ENCODE results near the gene POLR1B. TPM values are rescaled to one million over a fixed set of nuclear protein-coding genes. Genes with fewer than 3 reads are reported as not detected.

Gene POLR1B
- total RNA-seq, 1 donor from 2014 or later: 40.8 TPM

DNA sequence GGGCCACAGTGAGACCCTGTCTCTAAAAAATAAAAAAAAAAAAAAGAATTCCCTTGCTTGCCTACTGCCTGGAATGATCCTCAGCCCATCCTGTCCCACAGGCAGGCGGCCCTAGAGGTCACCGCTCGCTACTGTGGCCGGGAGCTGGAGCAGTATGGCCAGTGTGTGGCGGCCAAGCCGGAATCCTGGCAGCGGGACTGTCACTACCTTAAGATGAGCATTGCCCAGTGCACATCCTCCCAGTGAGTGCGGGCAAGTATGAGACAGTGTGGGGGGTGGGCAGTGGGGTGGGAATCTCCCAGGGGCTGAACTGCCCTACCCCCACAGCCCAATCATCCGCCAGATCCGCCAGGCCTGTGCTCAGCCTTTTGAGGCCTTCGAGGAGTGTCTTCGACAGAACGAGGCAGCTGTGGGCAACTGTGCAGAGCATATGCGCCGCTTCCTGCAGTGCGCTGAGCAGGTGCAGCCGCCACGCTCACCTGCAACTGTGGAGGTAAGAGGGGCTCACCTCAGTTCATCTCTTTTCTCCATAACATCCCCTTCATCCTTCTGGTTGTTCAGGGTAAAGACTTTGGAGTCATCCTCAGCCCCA is 43.7 kb downstream of the POLR1B start:
- DNase-seq (ENCODE audit: low read depth) (no peak), FAIRE-seq (no peak)
- Histone ChIP-seq H3K36me3 (ENCODE audit: control insufficient read depth, insufficient read depth, low read length) (peaks cover 3% of the 10 kb centered on the region), H3K27me3 (ENCODE audit: control insufficient read depth, insufficient read depth, low read length) (no peaks in the 10 kb centered on the region), H3K4me3 (ENCODE audit: low read depth, low read length) (no peak overlapping the region)
- TF ChIP-seq, protein P1, sequence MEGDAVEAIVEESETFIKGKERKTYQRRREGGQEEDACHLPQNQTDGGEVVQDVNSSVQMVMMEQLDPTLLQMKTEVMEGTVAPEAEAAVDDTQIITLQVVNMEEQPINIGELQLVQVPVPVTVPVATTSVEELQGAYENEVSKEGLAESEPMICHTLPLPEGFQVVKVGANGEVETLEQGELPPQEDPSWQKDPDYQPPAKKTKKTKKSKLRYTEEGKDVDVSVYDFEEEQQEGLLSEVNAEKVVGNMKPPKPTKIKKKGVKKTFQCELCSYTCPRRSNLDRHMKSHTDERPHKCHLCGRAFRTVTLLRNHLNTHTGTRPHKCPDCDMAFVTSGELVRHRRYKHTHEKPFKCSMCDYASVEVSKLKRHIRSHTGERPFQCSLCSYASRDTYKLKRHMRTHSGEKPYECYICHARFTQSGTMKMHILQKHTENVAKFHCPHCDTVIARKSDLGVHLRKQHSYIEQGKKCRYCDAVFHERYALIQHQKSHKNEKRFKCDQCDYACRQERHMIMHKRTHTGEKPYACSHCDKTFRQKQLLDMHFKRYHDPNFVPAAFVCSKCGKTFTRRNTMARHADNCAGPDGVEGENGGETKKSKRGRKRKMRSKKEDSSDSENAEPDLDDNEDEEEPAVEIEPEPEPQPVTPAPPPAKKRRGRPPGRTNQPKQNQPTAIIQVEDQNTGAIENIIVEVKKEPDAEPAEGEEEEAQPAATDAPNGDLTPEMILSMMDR (IDR thresholded peaks at IDR 0.05; ENCODE audit: insufficient read depth, low read length, severe bottlenecking): no peak

DNA sequence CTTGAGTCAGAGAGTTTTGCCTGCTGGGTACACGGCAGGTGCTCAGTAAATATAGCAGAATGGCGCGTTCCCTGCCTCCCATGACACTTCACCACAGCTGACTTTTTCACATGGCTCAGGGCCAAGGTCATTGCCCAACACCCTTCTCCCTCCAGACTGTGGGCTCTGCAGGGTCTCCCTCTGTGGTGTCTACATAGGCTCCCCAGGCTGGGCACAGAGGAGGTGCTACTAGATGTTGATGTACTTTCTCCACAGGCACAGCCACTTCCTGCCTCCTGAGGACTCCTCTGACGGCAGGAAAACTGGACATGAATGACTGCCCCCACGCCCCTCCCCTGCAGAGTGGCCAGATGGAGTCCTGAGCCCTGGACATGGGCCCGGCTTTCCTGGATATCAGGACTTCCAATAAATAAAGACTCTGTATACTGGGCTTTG is 46.4 kb downstream of the POLR1B start:
- FAIRE-seq (no peak), DNase-seq (ENCODE audit: low read depth) (no peak)
- no peaks in the 10 kb centered on the region for H3K27me3 ChIP-seq (ENCODE audit: control insufficient read depth, insufficient read depth, low read length)
- TF ChIP-seq, protein P1 (IDR thresholded peaks at IDR 0.05; ENCODE audit: insufficient read depth, low read length, severe bottlenecking): no peak
- no peak overlapping the region for H3K4me3 ChIP-seq (ENCODE audit: low read depth, low read length)
- peaks cover 3% of the 10 kb centered on the region for H3K36me3 ChIP-seq (ENCODE audit: control insufficient read depth, insufficient read depth, low read length)

DNA sequence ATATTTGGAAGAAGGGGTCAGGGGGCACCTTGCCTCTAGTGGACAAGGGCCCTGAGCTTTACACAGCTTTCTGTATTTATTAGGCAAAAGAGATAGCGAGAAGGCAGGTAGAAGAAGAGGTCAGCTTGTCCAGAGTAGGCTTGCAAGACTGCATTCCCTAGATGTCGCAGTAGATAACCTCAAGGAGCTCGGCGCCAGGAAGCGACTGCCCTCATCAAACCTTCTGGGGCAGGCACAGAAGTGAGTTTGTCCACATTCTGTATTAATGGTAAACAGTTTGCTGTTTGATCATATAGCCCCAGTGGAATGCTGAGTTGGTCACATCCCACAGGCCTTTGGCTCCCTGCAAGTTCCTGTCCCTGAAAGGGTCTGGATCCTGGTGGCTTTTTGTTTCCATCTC is 49.1 kb downstream of the POLR1B start:
- Histone ChIP-seq H3K4me3 (ENCODE audit: low read depth, low read length) (no peak overlapping the region), H3K36me3 (ENCODE audit: control insufficient read depth, insufficient read depth, low read length) (peaks cover 1% of the 10 kb centered on the region), H3K27me3 (ENCODE audit: control insufficient read depth, insufficient read depth, low read length) (no peaks in the 10 kb centered on the region)
- FAIRE-seq (no peak), DNase-seq (ENCODE audit: low read depth) (no peak)
- TF ChIP-seq, protein P1 (IDR thresholded peaks at IDR 0.05; ENCODE audit: insufficient read depth, low read length, severe bottlenecking): no peak

DNA sequence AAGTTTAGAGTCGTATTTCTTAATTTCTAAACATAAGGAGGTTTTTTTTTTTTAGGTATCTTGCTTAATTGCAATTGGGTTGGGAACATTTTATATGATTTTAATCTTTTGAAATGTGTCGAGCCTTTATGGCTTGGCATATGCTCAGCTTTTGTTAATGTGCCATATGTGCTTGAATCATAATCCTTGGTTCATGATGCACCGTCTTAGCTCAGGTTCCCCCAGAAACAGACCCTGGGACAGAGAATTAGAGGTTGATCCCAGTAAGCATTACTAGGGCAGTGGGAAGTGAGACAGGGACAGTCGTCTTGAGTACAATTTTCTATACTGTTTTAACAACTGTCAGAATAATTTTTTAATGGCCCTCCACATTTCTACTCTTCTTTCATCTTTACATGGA is 51.5 kb downstream of the POLR1B start:
- Histone ChIP-seq H3K36me3 (ENCODE audit: control insufficient read depth, insufficient read depth, low read length) (no peaks in the 10 kb centered on the region), H3K27me3 (ENCODE audit: control insufficient read depth, insufficient read depth, low read length) (no peaks in the 10 kb centered on the region), H3K4me3 (ENCODE audit: low read depth, low read length) (no peak overlapping the region)
- FAIRE-seq (no peak), DNase-seq (ENCODE audit: low read depth) (no peak)
- TF ChIP-seq, protein P1 (IDR thresholded peaks at IDR 0.05; ENCODE audit: insufficient read depth, low read length, severe bottlenecking): no peak

DNA sequence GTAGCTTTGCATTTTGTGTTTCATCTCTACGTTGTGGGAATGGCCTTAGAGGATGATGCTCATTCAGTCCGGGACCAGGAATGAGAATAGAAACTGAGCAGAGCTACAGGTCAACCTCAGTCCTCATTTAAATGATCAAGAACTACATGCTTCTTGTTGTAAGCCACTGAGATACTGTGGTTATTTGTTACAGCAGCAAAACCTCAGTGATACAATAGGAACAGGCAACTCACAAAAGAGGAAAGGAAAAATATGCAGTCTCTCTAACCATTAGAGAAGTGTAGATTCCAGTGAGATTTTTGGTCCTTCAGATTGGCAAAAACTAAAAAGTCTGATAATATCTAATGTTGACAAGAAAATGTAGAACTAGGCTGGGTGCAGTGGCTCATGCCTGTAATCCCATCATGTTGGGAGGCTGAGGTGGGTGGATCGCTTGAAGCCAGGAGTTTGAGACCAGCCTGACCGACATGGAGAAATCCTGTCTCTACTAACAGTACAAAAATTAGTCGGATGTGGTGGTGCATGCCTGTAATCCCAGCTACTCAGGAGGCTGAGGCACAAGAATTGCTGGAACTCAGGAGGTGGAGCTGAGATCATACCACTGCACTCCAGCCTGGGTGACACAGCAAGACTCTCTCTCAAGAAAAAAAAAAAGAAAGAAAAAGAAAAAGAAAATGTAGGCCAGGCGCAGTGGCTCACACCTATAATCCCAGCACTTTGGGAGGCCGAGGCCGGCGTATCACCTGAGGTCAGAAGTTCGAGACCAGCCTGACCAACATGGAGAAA is 55.5 kb downstream of the POLR1B start:
- DNase-seq (ENCODE audit: low read depth) (no peak), FAIRE-seq (no peak)
- Histone ChIP-seq H3K36me3 (ENCODE audit: control insufficient read depth, insufficient read depth, low read length) (no peaks in the 10 kb centered on the region), H3K4me3 (ENCODE audit: low read depth, low read length) (no peak overlapping the region), H3K27me3 (ENCODE audit: control insufficient read depth, insufficient read depth, low read length) (no peaks in the 10 kb centered on the region)
- TF ChIP-seq, protein P1 (IDR thresholded peaks at IDR 0.05; ENCODE audit: insufficient read depth, low read length, severe bottlenecking): no peak

Measured in bronchial epithelial cell (primary cell).